Neural crest cell (in vitro differentiated cells): ENCODE measurements around the gene TTLL9. TPM values are rescaled to one million over a fixed set of nuclear protein-coding genes. Genes with fewer than 3 reads are reported as not detected.

Experiments
- DNase-seq: peaks from one replicate; pipeline ENCODE4 v3.0.0; 2021; ENCODE audit warnings: low read depth, mixed read lengths, low spot score
- H3K27ac Mint-ChIP-seq: one replicate; pipeline ENCODE4 v1.8.0; 2021; ENCODE audit warnings: mild to moderate bottlenecking, mixed read lengths; ENCODE audit not compliant: unreplicated experiment
- H3K27me3 Mint-ChIP-seq: 2 replicates; pipeline ENCODE4 v1.8.0; 2021; ENCODE audit warnings: low read depth, mild to moderate bottlenecking, mixed read lengths
- H3K36me3 Mint-ChIP-seq: 2 replicates; pipeline ENCODE4 v1.8.0; 2021; ENCODE audit warnings: low read depth, mild to moderate bottlenecking, mixed read lengths
- H3K4me1 Mint-ChIP-seq: 2 replicates; pipeline ENCODE4 v1.8.0; 2021; ENCODE audit warnings: mixed read lengths
- H3K4me3 Mint-ChIP-seq: one replicate; pipeline ENCODE4 v1.8.0; 2021; ENCODE audit warnings: mild to moderate bottlenecking, mixed read lengths
- H3K9me3 Mint-ChIP-seq: 2 replicates; pipeline ENCODE4 v1.8.0; 2021; ENCODE audit warnings: mixed read lengths
- CTCF ChIP-seq: fragments of 200-600 bp; sonication (generic); conservative IDR thresholded peaks from 2 replicates; pipeline ENCODE4 v1.5.0; 2021; ENCODE audit warnings: antibody characterized with exemption, mild to moderate bottlenecking
- total RNA-seq: library from RNA; stranded (reverse); gene quantifications from 2 replicates; pipeline ENCODE4 v1.2.1, GENCODE V29; 2021

Gene TTLL9
- total RNA-seq, 1 donor from 2014 or later, result 3.3 TPM

GRCh38 chr20:31969991-31970390 lies 99.6 kb downstream of the TTLL9 start:
- H3K4me3 Mint-ChIP-seq, result peak overlapping the region; percentile 54

GRCh38 chr20:31972471-31973021 lies 102.1 kb downstream of the TTLL9 start:
- Mint-ChIP-seq H3K4me3 (no peak overlapping the region), H3K36me3 (no peaks in the 10 kb centered on the region), H3K9me3 (no peaks in the 10 kb centered on the region), H3K27ac (no peak overlapping the region), H3K4me1 (peaks cover 26% of the 10 kb centered on the region), H3K27me3 (peaks cover 61% of the 10 kb centered on the region)
- no peak for TF ChIP-seq CTCF
- no peak for DNase-seq

More at GRCh38 chr20:31969991-31970390, 99.6 kb downstream of the TTLL9 start:
- Mint-ChIP-seq H3K4me1 (peaks cover 22% of the 10 kb centered on the region), H3K9me3 (no peaks in the 10 kb centered on the region), H3K27ac (no peak overlapping the region), H3K27me3 (peaks cover 82% of the 10 kb centered on the region), H3K36me3 (no peaks in the 10 kb centered on the region)
- no peak for DNase-seq
- no peak for TF ChIP-seq CTCF

GRCh38 chr20:31974296-31974695 lies 103.9 kb downstream of the TTLL9 start:
- H3K27ac Mint-ChIP-seq, result no peak overlapping the region
- H3K27me3 Mint-ChIP-seq, result peaks cover 47% of the 10 kb centered on the region
- no peaks in the 10 kb centered on the region for H3K9me3 Mint-ChIP-seq
- no peak overlapping the region for H3K4me3 Mint-ChIP-seq
- H3K36me3 Mint-ChIP-seq, result no peaks in the 10 kb centered on the region
- H3K4me1 Mint-ChIP-seq, result peaks cover 20% of the 10 kb centered on the region
- no peak for TF ChIP-seq CTCF
- DNase-seq, result no peak

GRCh38 chr20:31974951-31975487 lies 104.6 kb downstream of the TTLL9 start:
- no peak for TF ChIP-seq CTCF
- Mint-ChIP-seq H3K36me3 (no peaks in the 10 kb centered on the region), H3K4me3 (peak overlapping the region; percentile 26), H3K27me3 (peaks cover 40% of the 10 kb centered on the region), H3K9me3 (no peaks in the 10 kb centered on the region), H3K27ac (no peak overlapping the region), H3K4me1 (peaks cover 16% of the 10 kb centered on the region)
- peak; percentile 20 for DNase-seq

GRCh38 chr20:31975874-31976273 lies 105.4 kb downstream of the TTLL9 start:
- Mint-ChIP-seq H3K27ac (no peak overlapping the region), H3K4me1 (peaks cover 16% of the 10 kb centered on the region), H3K27me3 (peaks cover 33% of the 10 kb centered on the region), H3K36me3 (no peaks in the 10 kb centered on the region), H3K9me3 (no peaks in the 10 kb centered on the region), H3K4me3 (no peak overlapping the region)
- TF ChIP-seq CTCF, result no peak
- no peak for DNase-seq
